HG03442 (cell line): Measurements from ENCODE around the gene PMEPA1.

Source experiments
- ATAC-seq: cut with Tn5 transposase; IDR thresholded peaks from one replicate; pipeline ENCODE4 v1.9.1; 2021; ENCODE audit warnings: mild to moderate bottlenecking, moderate library complexity; ENCODE audit not compliant: unreplicated experiment

Gene PMEPA1

DNA sequence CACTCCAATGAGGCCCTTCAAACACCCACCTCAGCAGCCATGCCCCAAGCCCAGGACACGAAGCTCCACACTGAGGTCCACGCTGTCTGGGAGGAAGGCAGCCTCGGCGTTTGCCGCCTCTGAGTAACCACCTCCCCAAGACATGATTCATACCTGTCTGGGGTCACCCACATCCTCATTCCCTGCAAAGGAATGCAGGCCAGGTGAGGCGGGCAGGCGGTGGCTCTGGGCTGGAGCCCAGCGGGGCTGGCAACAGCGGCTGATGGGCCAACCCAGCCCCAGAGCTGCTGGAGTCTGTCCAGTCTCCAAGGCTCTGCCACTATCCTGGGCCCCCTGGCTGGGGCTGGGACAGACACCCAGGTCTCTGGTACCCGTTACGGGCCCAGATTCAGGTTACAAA is 14.8 kb downstream of the PMEPA1 start:
- no peak for ATAC-seq

DNA sequence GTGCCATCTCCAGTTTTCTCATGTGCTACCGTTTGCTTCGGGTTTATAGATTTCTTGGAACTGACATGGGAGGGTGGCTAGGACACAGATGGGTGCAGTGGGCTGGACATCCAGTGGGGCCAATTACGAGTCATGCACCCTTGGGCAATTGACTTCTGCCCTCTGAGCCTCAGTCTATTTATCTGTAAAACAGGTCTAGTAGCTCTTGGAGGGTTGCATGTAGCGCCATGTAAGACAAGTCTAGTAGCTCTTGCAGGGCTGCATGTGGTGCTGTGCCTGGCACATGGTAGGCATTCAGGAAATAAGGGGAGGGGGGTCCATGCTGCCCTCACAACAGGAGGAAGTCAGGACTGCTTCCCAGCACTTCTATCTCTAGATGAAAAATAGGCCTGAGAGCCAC is 15.3 kb downstream of the PMEPA1 start:
- ATAC-seq = no peak

DNA sequence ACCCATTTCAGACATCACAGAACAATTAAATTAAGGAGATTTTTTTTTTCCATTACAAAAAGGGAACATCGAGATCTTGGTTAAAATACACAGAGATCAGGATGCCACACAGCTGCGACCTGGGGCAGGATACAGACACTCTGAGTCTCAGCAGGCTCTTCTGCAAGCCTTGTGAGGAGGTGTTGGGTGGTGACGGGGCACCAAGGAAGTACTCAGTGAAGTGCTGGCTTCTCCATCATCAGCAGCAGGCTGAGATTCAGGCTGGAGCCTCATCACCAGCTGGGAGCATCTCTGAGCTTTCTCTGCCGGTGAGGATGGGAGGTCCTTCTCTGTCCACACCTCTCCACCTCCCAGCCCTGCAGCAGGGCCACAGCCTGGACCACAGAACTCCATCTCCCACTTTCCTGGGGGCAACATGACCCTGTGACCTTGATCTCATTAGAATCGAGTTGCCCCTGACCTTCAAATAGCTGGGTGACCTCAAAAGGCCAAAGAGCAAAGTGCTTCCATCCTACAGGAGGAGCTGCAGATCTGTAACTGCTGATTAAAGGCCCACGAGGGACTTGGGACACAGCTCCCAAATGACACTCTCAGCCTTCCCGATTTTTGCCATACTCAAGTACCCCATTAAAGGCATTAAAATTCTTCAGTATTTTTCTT is 16.0 kb downstream of the PMEPA1 start:
- ATAC-seq = no peak

DNA sequence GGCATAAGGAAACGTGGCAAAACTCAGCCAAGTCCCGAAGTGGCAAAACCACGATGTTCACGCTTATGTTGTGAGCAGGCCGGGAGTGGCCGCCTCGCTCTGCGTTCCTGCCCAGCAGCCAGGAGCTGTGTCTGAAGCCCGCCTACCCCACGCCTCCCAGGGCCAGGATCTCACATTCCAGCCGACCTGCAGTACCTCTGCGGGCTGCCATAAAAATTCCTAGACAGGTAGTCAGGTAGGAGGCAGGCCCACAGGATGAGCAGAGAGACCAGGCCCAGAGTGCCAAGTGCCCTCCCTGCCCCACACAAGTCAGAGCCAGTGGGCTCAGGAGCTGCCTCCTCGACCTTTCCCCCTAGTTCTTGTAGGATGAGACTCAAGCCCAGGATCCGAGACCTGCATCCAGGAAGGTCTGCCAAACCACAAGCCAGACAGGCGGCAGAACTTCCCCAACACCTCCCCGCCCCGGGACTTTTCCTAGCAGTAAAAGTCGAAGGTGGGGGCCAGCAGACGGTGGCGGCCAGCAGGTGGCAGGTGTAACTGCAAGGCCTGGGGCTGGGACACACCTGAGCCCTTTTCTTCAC is 16.7 kb downstream of the PMEPA1 start:
- ATAC-seq = no peak

DNA sequence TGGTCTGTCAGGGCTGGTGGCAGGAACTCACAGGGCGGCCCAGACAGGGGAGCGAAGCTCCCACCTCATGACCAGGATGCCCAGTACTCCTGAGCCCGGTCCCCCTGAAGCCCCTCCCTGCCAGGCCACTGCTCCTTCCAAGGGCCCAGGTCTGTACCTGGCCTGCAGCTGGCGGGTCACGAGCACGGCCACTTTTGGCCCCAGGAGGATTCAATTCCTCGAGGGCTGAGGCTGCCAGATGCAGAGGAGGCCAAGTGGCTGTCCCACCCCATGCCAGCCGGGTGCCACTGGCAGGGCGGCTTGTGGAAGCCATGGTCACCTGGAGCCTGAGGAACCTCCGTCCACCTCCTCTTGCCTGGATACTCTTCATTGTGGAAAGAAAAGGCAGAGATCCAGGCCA is 17.4 kb downstream of the PMEPA1 start:
- no peak for ATAC-seq

DNA sequence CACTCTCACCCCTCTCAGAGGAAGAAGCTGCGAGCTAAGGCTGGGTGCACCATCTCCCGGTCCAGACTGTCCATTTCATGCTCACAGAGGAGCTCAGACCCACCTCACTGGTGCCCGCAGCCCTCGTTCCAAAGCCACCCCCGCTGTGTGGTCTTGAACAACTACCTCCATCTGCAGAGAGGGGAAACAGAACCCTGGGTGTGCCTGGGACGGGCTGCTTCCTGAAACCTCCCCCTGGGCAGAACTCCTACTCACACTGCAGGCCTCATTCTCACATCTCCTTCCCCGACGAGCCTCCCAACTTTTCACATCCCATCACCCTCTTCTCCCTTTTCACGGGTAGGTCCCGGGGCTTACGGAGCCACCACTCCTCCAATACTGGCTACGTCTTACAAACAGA is 18.1 kb downstream of the PMEPA1 start:
- ATAC-seq = no peak

DNA sequence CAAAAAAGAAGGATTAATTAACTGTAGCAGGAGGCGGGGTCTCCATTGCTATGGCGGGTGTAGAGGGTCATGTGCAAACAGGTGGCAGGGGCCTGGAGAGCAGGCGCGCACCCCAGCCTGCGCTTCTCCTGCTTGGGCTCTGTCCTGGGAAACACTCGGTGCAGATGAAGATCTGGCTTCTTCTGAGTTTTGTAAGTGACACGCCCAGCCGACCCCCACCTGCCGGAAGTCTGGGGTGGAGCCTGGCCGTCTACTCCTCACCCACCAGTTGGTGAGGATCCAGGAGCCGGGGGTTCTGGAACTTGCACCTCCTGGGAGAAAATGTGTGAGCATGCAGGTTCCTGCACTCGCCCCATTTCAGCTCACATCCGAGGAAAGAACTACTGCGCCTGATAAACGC is 19.3 kb downstream of the PMEPA1 start:
- ATAC-seq = no peak

DNA sequence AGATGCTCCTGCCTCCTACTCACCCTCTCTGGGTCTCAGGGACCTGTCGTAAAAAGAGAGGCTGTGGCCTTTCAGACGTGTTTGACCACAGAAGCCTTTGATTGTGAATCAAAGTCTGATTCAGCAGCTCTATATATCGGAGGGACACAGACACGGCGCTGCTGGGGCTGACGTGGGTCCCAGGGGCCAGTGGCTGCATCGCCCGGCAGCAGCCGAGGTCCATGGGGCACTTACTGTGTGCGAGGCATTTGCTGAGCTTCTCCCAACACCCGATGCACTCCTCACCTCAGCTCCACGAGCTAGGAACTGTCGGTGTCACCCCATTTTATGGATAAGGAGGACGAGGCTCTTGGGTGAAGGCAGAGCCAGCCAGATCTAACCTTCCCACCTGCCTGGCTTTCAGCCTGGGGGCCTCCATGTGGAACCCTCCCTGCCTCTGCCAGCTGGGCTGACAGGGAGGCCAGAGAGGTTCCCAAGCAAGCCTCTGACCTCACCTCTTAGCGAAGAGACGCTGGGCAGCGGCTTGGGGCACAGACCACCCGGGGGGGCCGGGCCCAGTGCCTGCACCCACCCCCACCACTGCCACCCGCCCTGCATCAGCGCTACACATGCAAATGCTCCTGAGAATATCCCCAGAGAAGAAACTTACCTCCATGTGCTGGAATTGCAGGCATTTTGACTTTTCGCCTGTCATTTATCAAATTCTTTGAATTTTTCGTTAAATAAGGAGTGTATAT is 19.9 kb downstream of the PMEPA1 start:
- ATAC-seq = no peak

DNA sequence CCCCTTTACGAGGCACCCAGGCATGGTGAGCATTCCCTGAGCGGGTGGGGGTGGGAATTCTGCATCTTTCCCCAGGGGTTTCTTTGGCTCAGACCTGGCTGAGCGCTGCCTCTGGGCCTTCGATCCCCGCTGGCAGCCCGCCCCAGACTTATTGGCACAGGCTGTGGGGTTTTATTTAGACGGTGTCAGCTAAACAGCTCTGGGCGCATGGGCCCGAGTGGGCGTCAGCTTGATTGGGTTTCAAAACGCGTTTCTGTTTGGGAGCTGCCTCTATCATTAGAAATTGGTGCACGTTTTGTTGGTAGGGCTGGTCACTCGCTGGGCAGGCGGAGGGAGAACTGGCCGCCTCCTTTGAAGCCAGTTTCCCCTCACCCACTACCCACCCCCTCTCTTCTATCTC is 21.0 kb downstream of the PMEPA1 start:
- ATAC-seq = no peak

DNA sequence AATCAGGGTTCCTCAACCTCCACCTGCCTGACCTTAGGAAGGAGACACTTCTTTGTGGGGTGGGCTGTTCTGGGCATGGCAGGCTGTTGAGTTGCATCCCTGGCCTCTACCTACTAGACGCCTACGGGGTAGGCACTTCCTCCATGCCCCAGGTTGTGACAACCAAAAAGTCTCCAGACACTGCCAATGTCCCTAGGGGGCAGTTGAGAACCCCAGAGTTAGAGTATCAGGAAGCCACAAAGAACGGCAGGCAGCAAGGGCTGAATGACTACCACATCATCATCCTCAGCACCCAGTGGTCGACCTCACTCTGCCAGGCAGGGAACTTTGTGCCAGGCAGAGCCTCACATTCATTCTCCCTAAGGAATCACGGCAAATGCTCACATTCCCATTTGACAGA is 21.5 kb downstream of the PMEPA1 start:
- ATAC-seq = no peak

DNA sequence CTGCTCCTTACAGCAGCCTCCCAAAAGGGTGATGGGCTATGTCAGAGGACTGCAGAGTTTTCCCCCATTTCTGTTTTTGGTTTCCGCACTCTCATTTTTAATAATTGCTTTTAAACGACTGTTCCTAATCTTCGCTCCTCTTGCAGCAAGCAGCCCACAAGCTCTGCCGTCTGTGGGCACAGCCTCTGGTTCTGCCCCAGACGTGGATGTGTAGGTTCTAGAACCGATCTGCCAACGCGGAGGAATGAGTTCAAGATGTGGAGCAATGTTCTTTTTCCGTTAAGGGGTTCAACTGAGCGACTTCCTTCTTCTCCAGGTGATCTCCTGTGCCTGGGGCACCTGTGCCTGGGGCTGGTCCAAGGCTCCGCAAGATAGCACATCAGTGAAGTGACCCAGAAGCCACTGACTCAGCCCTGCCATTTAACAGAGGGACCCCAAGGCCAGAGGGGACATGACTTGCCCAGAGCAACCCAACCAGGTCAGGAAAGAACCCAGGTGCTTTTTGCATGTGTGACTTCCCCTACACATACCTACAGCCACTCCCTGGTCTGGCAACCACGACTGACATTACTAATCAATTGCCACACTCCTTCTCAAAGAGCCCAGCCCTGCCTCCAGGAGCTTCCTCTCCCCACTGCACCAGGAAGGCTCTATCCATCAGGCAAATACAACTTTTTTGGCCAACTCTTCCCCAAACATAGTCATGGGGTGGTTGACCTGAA is 22.7 kb downstream of the PMEPA1 start:
- no peak for ATAC-seq

DNA sequence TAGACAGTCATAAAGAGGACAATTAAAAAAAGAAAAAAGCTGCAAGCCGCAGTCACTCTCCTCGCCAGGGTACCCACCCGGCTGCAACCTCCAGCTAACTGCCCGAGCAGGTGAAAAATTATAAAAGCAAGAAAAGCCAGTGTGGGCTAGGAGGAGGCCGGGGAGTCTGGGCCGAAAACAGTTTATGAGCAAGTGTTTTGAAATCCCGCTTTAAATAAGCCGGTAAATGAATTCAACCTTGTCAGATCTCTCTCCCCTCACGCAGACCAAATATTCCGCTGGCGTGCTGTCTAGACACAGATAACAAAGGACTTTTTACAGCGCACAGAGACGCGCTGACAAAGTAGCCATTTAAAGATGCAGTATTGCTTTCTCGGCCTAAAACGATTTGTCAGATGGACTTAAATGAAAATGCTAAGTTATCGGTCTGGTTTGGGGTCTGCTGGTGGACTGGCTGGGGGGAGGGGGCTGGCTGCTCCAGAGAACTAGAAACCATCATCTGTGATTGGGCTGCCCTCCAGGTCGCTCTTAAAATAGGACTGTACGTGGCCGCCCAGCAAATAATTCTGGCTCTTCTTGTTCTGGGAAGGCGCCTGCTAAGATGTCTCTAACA is 24.6 kb downstream of the PMEPA1 start:
- no peak for ATAC-seq

DNA sequence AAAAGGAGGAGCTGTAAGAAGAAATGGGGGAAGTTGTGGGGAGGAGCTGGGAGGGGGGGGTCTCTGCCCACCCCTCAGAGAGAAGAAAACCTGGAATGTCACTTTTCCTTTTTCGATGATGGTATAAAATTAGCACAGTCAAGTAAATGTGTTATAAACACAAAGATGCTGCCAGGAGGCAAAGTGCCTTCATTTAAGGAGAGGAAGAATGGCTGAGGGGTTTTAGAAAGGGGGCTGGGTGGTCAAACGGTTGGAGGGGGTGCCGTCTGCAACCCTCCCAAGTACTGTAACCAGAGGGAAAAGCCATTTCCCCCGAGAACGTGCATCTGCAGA is 25.0 kb downstream of the PMEPA1 start:
- no peak for ATAC-seq

DNA sequence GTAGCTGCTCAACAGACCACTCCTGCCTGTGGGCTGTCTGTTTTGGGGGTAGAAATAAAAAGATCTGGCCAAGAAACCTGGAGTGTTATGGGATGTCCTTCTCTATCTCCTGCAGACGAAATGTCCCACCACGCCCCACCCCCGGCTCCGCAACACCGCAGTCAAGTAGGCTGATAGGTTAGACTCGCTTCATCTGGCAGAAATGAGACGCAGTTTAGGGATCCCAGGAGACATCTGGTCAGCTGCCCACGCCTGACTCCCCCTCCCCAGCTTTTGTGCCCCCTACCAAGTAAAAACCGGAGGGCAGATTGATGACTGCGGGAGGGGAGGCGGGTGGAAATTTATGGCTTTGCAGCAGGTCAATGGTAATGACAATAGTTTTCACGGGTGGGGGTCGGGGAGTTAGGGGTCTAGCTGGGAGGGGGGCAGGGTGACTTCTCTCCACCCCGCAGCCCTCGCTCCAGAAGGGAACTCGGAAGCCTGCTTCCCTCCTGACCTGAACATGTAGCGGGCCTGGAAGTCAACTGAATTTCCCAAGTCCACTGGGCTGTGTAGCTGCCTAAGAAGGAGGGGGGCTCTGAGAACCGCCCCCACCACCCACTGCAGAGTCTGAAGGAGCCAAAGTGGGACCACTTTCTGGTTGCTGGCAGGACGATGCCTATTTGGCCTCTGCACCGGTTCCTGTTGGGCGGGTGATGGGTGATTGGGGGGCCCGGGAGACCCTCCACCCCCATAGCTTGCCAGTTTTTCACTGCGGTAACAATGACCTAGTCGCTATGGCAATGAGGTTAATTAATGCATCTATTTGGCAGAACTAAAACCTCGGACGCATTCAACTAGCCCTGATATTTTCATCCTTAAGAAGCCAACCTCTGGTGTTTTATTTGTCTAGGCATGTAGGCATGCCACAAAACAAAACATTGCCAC is 25.7 kb downstream of the PMEPA1 start:
- no peak for ATAC-seq

DNA sequence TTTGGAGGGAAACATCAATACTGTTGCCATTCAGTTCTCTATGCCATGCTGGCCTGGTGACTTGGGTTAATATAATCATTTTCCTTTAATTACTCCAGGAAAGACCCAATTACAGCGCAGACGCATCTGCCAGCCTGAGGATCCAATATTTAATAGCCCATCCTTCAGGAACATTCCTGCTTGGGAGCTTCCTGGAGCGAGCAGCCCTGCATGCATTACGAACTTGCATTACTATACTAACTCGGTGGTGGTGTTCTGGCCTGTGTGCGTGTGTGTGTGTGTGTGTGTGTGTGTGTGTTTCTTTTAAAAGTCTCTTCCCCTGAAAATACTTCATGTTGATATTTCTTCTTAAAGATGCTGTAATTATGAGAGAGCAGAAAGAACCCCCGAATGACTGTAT is 26.5 kb downstream of the PMEPA1 start:
- no peak for ATAC-seq

DNA sequence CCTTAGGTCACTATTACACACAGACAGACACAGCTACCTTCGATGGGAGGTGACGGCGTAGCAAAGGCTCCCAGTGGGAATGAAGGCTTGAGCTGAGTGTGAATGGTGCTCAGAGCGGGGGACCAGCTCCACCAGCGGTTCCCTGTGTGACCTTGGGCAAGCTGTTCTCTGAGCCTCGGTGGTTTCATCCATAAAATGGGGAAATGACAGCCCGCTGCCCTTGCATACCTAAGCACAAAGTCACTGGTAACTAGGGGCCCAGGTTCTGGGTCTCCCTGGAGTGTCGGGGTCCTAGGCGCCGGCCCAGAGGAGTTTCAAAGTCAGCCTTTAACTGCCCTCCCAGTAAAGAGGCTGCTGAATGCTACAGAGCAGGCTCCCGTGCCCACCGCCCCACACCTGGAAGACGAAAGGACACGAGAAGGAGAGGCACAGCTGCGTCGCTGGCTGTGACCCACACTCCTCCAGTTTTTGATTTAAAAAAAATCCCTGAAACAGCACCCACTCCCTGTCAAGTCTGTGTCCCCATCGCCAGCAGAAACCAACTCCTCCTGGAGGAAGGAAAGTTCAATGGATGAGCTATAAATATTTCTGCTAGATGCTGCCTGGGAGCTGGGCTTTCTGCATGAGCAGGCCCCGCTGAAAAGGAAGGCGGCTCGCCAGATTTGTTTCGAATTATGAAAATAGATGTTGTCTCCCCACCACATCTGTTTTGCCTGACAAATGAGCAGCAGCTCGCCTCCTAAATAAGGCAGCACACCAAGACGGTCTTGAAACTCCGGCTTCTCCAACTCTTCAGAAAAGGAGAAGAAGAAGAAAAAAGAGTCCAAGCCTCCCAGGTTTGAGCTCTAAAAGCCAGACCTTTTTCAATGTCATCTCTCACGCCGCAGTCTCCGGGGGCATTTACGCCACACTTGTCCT is 27.4 kb downstream of the PMEPA1 start:
- ATAC-seq = peak; percentile 34

DNA sequence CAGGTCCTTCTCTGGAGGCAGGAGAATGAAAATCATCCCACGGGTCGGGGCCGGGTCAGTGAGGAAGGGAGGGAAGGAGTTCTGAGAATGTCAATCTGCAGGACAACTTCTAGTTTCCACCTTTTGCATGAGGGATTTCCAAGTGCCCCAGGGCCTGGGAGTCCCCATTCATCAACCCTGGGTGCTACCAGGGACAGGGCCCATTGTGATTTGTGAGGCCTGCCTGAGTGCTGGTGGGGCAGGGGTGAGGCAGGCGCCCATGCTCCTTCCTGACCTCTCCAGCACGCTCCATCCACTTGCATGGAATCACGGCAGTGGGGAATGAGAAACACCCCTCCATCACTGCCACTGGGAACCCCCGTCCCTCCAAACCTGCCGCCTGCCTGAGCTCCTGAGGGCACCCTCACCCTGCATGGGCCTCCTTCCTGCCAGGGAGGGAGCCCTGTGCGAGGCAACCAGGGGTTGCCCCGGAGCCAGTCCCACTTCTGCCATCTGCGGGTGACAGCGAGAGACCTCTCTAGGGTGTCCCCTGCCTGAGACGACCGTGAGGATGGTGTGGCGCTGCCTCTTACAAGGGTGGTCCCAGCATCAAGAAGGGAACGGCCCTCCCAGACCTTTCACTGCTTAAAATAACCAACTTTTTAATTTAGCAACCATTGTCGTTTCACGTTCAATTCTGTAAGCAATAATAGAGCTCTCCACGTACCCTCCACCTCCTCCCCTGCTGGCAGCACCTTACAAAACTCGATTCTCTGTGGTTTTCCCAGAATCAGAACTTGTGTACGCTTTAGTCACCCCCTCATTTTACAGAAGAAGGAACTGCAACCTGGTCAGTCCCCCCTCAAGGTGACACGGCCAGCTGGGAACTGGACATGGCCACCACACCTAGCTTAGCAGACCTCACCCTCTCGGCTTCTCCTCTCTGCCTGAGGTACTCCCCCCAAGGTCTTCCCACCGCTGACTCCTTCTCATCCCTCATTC is 28.6 kb downstream of the PMEPA1 start:
- no peak for ATAC-seq

DNA sequence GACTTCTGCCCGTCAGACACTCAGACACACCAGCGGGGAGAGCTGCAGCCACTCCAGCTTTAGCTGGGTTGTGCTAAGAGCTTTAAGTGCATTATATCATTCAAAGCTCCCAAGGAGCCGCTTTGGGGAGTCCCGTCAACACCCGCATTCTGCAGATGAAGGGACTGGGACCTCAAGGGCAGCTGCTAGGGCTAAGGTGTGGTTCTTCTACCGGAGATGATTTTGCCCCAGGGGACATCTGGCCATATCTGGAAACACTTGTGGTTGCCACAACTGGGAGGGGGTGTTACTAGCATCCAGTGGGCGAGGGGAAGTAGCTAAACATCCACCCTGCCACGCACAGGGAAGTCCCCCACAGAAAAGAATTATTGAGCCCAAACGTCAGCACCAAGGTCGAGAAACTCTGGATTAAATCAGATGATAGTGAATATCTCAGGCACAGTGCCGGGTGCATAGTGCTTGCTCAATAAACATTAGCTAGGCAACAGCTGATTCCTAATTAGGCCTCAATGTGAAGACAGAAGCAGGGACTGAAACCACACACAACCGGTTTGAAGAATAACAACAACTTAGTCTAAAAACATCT is 29.6 kb downstream of the PMEPA1 start:
- ATAC-seq = peak; percentile 47
